ENCODE measurements around the gene PTPN3. TPM values are rescaled to one million over a fixed set of nuclear protein-coding genes. Genes with fewer than 3 reads are reported as not detected.

The PTPN3 gene
- total and polyA plus RNA-seq, 2 donors from 2014 or later = 33.7 to 40.6 TPM

DNA sequence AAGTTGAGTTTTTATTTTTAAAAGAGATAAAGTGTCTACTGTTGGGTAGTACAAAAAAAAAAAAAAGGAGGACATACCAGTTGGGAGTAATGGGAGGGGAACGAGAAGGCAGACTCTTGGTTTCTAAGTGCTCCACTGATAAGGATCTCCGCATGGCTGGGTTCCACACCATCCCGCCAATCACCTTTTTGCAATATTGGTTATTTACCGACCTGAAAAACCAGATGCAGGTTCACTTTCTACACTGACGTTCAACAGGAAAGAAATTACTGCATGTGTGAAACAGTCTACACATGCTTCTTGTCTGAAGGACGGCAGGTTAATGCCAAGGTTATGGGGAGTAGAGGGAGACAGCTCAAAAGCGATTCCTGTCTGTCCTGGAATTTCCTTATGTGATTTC is 75.5 kb downstream of the PTPN3 start:
- H3K4me1 ChIP-seq (ENCODE audit: control insufficient read depth in 2 of 3, insufficient read depth in 2 of 3, low read depth in 1 of 3, low read length in 3 of 3) = peaks cover 0 to 7% (median 2%) of the 10 kb centered on the region in 3 donors
- peak in 1 of 5 donors; percentile 37 for DNase-seq
- H3K27me3 ChIP-seq (ENCODE audit: control insufficient read depth, insufficient read depth, low read length) = no peaks in the 10 kb centered on the region
- H3K9me3 ChIP-seq (ENCODE audit: control insufficient read depth in 2 of 3, insufficient read depth in 1 of 3, low read length in 3 of 3) = no peaks in the 10 kb centered on the region
- FAIRE-seq = no peak
- H3K27ac ChIP-seq (ENCODE audit: low read depth in 2 of 2, low read length in 2 of 2) = no peak overlapping the region
- no peak overlapping the region for H3K4me3 ChIP-seq (ENCODE audit: low read length in 3 of 3)
- H3K36me3 ChIP-seq (ENCODE audit: control insufficient read depth in 2 of 3, insufficient read depth in 3 of 3, low read length in 3 of 3) = peaks cover 0 to 21% (median 7%) of the 10 kb centered on the region in 3 donors
- TF ChIP-seq, protein P1, sequence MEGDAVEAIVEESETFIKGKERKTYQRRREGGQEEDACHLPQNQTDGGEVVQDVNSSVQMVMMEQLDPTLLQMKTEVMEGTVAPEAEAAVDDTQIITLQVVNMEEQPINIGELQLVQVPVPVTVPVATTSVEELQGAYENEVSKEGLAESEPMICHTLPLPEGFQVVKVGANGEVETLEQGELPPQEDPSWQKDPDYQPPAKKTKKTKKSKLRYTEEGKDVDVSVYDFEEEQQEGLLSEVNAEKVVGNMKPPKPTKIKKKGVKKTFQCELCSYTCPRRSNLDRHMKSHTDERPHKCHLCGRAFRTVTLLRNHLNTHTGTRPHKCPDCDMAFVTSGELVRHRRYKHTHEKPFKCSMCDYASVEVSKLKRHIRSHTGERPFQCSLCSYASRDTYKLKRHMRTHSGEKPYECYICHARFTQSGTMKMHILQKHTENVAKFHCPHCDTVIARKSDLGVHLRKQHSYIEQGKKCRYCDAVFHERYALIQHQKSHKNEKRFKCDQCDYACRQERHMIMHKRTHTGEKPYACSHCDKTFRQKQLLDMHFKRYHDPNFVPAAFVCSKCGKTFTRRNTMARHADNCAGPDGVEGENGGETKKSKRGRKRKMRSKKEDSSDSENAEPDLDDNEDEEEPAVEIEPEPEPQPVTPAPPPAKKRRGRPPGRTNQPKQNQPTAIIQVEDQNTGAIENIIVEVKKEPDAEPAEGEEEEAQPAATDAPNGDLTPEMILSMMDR (IDR thresholded peaks at IDR 0.05; ENCODE audit: borderline replicate concordance, extremely low read depth, insufficient read depth) = no peak
- H3K9ac ChIP-seq (ENCODE audit: low read length in 3 of 3) = no peak overlapping the region
- intact Hi-C loops (cut with DNase I) = no loop called here

DNA sequence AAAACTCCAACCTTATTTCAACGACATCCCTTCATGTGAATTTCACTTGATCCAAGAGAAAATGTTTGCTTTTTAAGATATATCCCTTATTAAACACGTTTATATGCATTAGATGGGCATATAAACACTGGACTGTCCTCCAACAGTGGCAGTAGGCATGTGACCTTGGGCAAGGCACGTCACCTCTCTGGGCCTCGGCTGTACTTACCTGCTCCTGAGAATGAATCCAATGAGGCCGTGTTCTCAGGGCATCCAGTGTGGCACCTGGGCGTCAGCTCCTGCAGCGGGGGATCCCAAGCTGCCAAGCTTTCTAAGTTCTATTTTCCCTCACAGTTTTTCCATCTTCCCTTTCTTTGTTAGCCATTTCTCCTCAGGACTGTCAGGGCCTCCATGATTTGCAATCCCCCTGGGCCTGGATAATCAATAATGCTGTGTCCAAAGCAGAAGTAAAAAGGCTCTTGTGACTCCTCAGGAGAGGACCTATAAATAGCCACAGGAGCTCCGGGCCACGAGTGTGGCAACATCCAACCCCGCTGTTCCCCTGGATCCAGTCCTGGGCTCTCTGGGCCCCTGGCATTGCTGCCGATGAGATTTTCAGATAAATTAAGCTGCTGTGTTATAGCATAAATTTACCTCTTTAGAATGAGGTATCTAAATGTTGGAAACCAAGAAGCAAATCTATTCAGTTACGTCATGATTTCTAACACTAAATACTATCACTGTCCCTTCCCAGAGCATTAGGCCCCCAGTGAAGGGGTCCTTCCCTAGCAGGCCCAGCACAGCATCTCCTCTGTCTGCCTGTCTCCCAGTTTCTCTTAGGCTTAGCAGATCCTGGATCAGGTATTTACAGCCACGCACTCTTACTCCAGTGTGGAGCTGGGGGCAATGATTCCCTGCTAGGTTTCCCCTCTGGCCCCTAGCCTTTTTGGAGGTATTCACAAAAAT is 76.8 kb downstream of the PTPN3 start:
- peaks cover 0 to 28% (median 7%) of the 10 kb centered on the region in 3 donors for H3K36me3 ChIP-seq (ENCODE audit: control insufficient read depth in 2 of 3, insufficient read depth in 3 of 3, low read length in 3 of 3)
- FAIRE-seq (no peak), DNase-seq (no peak)
- peaks cover 0 to 7% (median 2%) of the 10 kb centered on the region in 3 donors for H3K4me1 ChIP-seq (ENCODE audit: control insufficient read depth in 2 of 3, insufficient read depth in 2 of 3, low read depth in 1 of 3, low read length in 3 of 3)
- H3K4me3 ChIP-seq (ENCODE audit: low read length in 3 of 3) = no peak overlapping the region
- TF ChIP-seq, protein P1 (IDR thresholded peaks at IDR 0.05; ENCODE audit: borderline replicate concordance, extremely low read depth, insufficient read depth) = no peak
- H3K9ac ChIP-seq (ENCODE audit: low read length in 3 of 3) = no peak overlapping the region
- intact Hi-C loops (cut with DNase I) = no loop called here
- H3K27ac ChIP-seq (ENCODE audit: low read depth in 2 of 2, low read length in 2 of 2) = peak overlapping the region in 1 of 2 donors; percentile 14
- H3K27me3 ChIP-seq (ENCODE audit: control insufficient read depth, insufficient read depth, low read length) = no peaks in the 10 kb centered on the region
- no peaks in the 10 kb centered on the region for H3K9me3 ChIP-seq (ENCODE audit: control insufficient read depth in 2 of 3, insufficient read depth in 1 of 3, low read length in 3 of 3)

DNA sequence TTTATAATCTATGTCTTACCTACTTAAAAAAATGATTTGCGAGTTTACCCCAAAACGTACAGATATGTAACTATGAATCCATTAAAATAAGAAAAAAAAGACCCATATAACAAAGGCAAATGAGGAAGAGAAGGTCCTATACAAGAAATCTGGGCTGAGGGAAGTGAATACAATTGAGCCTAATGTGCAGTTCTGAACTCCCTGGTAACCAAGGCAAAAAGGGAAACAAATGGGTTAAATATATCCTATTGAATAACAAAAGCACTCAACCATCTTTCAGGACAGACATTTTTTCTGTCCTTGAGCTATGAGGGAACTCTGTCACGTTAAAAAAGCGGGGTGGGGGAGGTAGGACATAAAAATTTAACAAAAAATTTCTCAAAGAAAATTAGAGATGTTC is 78.6 kb downstream of the PTPN3 start:
- Histone ChIP-seq H3K9ac (ENCODE audit: low read length in 3 of 3) (no peak overlapping the region), H3K36me3 (ENCODE audit: control insufficient read depth in 2 of 3, insufficient read depth in 3 of 3, low read length in 3 of 3) (peaks cover 0 to 23% (median 12%) of the 10 kb centered on the region in 3 donors), H3K4me1 (ENCODE audit: control insufficient read depth in 2 of 3, insufficient read depth in 2 of 3, low read depth in 1 of 3, low read length in 3 of 3) (peaks cover 0 to 7% (median 2%) of the 10 kb centered on the region in 3 donors), H3K27ac (ENCODE audit: low read depth in 2 of 2, low read length in 2 of 2) (no peak overlapping the region), H3K4me3 (ENCODE audit: low read length in 3 of 3) (no peak overlapping the region), H3K9me3 (ENCODE audit: control insufficient read depth in 2 of 3, insufficient read depth in 1 of 3, low read length in 3 of 3) (no peaks in the 10 kb centered on the region), H3K27me3 (ENCODE audit: control insufficient read depth, insufficient read depth, low read length) (no peaks in the 10 kb centered on the region)
- no peak for FAIRE-seq
- TF ChIP-seq, protein P1 (IDR thresholded peaks at IDR 0.05; ENCODE audit: borderline replicate concordance, extremely low read depth, insufficient read depth) = no peak
- DNase-seq = no peak
- intact Hi-C loops (cut with DNase I) = no loop called here
